ENCODE measurements around the gene PPP1R26. TPM values are rescaled to one million over a fixed set of nuclear protein-coding genes. Genes with fewer than 3 reads are reported as not detected.

Gene PPP1R26
- total RNA-seq, 4 donors from 2014 or later, result 5.4 to 10.9 (median 8.3) TPM

GRCh38 chr9:135485385-135485784, 5.8 kb downstream of the PPP1R26 start:
- TF ChIP-seq CTCF (IDR thresholded peaks at IDR 0.05) (no peak), POLR2A (IDR thresholded peaks at IDR 0.05) (no peak)
- H3K36me3 ChIP-seq, result peaks cover 16 to 66% (median 16%) of the 10 kb centered on the region in 3 donors
- 90 to 94% methylated on average over 19 to 23 of the region's 25 CpGs for WGBS, 2 donors
- no peak for DNase-seq
- intact Hi-C loops (cut with DNase I), result no loop called here
- H3K27me3 ChIP-seq, result no peaks in the 10 kb centered on the region
- H3K27ac ChIP-seq, result no peak overlapping the region
- H3K4me1 ChIP-seq, result peaks cover 0 to 15% (median 9%) of the 10 kb centered on the region in 3 donors
- no peaks in the 10 kb centered on the region for H3K9me3 ChIP-seq
- H3K4me3 ChIP-seq, result no peak overlapping the region

- intact Hi-C loops (cut with DNase I), result no loop called here
- Histone ChIP-seq H3K27ac (no peak overlapping the region), H3K4me3 (no peak overlapping the region), H3K4me1 (peaks cover 0 to 10% (median 5%) of the 10 kb centered on the region in 3 donors), H3K27me3 (no peaks in the 10 kb centered on the region), H3K36me3 (peaks cover 16 to 66% (median 16%) of the 10 kb centered on the region in 3 donors), H3K9me3 (no peaks in the 10 kb centered on the region)
- TF ChIP-seq CTCF (IDR thresholded peaks at IDR 0.05), result no peak
- TF ChIP-seq POLR2A (IDR thresholded peaks at IDR 0.05), result no peak
- 90% methylated on average over 20 of the region's 21 CpGs; no CpG with 5 or more reads in 1 of the 2 donors for WGBS, 2 donors
- no peak for DNase-seq
Observed at GRCh38 chr9:135485832-135486231, 6.2 kb downstream of the PPP1R26 start.

GRCh38 chr9:135486267-135487065, 6.9 kb downstream of the PPP1R26 start:
- H3K4me1 ChIP-seq, result peaks cover 0 to 4% (median 0%) of the 10 kb centered on the region in 3 donors
- DNase-seq, result no peak
- H3K9me3 ChIP-seq, result no peaks in the 10 kb centered on the region
- WGBS, 2 donors, result 92 to 94% methylated on average over 13 to 17 of the region's 33 CpGs
- no peak overlapping the region for H3K27ac ChIP-seq
- intact Hi-C loops (cut with DNase I), result no loop called here
- no peak overlapping the region for H3K4me3 ChIP-seq
- no peak for TF ChIP-seq POLR2A (IDR thresholded peaks at IDR 0.05)
- no peak for TF ChIP-seq CTCF (IDR thresholded peaks at IDR 0.05)
- H3K36me3 ChIP-seq, result peaks cover 16 to 66% (median 16%) of the 10 kb centered on the region in 3 donors
- no peaks in the 10 kb centered on the region for H3K27me3 ChIP-seq

DNA sequence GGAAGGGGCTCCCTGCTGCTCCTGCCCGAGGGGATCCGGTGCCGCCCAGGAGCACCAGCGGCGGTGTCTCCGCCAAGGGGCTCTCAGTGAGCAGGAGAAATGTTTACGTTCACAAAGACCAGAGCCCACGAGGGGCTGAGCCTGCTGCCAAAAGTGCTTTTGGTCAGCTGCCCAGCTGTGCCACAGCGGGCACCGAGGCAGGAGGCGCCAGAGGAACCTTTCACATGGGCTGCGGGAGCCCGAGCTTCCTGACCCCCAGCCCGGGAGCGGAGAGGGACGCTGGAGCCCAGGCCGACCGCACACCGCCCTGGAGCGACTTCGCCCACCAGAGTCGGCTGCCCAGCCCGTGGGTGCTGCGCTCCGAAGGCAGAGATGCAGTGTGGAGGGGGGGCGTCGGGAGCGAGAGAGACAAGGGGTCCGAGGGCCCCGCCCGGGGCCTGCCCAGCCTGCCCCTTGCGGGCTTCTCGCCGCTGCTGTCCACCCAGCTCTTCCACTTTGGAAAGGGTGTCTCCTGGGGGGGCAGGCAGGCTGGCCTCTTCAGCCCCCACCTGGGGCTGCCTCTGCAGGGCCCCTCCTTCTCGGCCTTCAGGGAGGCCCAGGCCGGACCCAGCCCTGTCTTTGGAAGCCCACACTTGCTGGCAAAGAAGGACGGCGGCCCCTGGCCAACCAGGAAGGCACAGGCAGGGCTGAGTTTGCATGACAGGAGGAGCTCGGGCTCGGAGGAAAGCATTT, 7.9 kb downstream of the PPP1R26 start:
- TF ChIP-seq CTCF (IDR thresholded peaks at IDR 0.05), result no peak
- TF ChIP-seq POLR2A (IDR thresholded peaks at IDR 0.05), result no peak
- Histone ChIP-seq H3K36me3 (peaks cover 16 to 66% (median 16%) of the 10 kb centered on the region in 3 donors), H3K4me3 (no peak overlapping the region), H3K27me3 (no peaks in the 10 kb centered on the region), H3K4me1 (no peaks in the 10 kb centered on the region), H3K9me3 (no peaks in the 10 kb centered on the region), H3K27ac (no peak overlapping the region)
- no peak for DNase-seq
- intact Hi-C loops (cut with DNase I), result no loop called here
- WGBS, 2 donors, result 70 to 93% methylated on average over 2 to 17 of the region's 40 CpGs

GRCh38 chr9:135488013-135488330, 8.4 kb downstream of the PPP1R26 start:
- no peak overlapping the region for H3K27ac ChIP-seq
- no peaks in the 10 kb centered on the region for H3K4me1 ChIP-seq
- intact Hi-C loops (cut with DNase I), result no loop called here
- H3K36me3 ChIP-seq, result peaks cover 16 to 66% (median 16%) of the 10 kb centered on the region in 3 donors
- no peaks in the 10 kb centered on the region for H3K9me3 ChIP-seq
- TF ChIP-seq CTCF (IDR thresholded peaks at IDR 0.05), result no peak
- TF ChIP-seq POLR2A (IDR thresholded peaks at IDR 0.05), result no peak
- no peak overlapping the region for H3K4me3 ChIP-seq
- H3K27me3 ChIP-seq, result no peaks in the 10 kb centered on the region
- DNase-seq, result no peak
- 96 to 97% methylated on average over 17 to 18 of the region's 18 CpGs for WGBS, 2 donors

All from esophagus squamous epithelium (tissue), 5 donors.